Fibroblast of mammary gland (primary cell): ENCODE results near the gene MOB3A.
"Not testable (repeated sequence)": the region's sequence is repeated elsewhere in the genome, so short reads cannot be mapped to it uniquely, and the experiment has no call there.

Experiments
- DNase-seq: peaks from one replicate; pipeline ENCODE4 v3.0.0-alpha.2; 2010; ENCODE audit warnings: low read depth
- H3K4me3 ChIP-seq: 2 replicates; pipeline ENCODE4 v1.5.1; 2011; ENCODE audit warnings: low read depth, mild to moderate bottlenecking, low read length, moderate library complexity; ENCODE audit not compliant: control insufficient read depth
- TF ChIP-seq, protein P1 (sequence below): conservative IDR thresholded peaks from 2 replicates; pipeline ENCODE4 v1.5.1; 2011; ENCODE audit warnings: low read depth, low read length, inconsistent platforms; ENCODE audit not compliant: control insufficient read depth, insufficient read depth

MOB3A gene

DNA sequence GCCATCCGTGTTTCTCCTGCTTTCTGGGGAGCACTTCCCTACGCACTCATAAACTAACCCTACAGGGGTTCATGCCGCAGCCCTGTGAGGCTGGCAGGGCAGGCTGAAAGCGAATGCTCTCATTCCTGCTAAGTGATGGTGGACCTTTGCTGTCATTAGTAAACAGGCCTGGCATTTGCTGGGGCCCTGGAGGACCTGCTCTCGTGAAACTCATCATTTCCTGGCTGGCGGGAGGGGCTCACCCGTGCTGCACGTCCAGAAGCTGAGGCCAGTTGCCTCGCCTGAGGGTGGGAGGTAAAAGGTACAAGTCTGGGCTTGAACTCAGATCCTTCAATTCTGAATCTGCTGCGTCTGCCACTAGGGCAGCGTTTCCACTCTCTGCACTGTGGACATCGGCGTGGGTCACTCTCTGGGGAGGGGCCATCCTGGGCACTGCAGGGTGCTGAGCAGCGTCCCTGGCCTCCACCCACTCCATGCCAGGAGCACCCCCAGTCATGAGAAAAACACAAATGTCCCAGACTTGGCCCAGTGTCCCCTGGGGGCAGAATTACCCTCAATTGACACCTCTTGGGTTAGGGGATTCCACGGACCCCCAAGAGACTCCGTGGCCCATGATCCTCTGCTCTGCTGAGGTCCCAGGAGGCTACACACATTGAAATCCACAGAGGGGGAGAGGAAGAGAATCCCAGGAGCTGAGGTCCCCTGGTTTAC, 7.0 kb downstream of the MOB3A start:
- DNase-seq, result peak; percentile 45
- H3K4me3 ChIP-seq, result no peak overlapping the region
- TF ChIP-seq, protein P1, sequence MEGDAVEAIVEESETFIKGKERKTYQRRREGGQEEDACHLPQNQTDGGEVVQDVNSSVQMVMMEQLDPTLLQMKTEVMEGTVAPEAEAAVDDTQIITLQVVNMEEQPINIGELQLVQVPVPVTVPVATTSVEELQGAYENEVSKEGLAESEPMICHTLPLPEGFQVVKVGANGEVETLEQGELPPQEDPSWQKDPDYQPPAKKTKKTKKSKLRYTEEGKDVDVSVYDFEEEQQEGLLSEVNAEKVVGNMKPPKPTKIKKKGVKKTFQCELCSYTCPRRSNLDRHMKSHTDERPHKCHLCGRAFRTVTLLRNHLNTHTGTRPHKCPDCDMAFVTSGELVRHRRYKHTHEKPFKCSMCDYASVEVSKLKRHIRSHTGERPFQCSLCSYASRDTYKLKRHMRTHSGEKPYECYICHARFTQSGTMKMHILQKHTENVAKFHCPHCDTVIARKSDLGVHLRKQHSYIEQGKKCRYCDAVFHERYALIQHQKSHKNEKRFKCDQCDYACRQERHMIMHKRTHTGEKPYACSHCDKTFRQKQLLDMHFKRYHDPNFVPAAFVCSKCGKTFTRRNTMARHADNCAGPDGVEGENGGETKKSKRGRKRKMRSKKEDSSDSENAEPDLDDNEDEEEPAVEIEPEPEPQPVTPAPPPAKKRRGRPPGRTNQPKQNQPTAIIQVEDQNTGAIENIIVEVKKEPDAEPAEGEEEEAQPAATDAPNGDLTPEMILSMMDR, result no peak

DNA sequence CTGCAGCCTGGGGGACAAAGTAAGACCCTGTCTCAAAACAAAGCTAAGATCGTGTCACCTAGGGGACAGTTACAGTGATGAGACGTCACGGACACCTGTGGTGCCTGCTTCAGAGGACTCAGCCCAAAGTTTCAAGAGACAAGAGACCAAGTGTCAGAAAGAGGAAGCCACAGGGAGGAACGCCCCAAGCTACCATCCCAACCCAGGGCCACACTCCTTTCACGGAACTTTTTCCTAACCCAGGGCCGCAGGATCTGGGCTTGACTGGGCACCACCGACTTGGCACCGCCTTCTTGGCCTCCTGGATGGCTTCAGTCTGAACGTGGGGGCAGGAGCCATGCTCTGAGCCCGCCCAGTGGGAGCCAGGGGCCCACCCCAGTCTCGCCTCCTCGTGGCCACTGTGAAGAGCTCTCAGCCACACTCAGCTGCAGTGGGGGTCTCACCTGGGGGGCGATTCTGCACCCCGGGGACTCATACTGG, 8.5 kb downstream of the MOB3A start:
- H3K4me3 ChIP-seq, result no peak overlapping the region
- TF ChIP-seq, protein P1, result no peak
- no peak for DNase-seq

DNA sequence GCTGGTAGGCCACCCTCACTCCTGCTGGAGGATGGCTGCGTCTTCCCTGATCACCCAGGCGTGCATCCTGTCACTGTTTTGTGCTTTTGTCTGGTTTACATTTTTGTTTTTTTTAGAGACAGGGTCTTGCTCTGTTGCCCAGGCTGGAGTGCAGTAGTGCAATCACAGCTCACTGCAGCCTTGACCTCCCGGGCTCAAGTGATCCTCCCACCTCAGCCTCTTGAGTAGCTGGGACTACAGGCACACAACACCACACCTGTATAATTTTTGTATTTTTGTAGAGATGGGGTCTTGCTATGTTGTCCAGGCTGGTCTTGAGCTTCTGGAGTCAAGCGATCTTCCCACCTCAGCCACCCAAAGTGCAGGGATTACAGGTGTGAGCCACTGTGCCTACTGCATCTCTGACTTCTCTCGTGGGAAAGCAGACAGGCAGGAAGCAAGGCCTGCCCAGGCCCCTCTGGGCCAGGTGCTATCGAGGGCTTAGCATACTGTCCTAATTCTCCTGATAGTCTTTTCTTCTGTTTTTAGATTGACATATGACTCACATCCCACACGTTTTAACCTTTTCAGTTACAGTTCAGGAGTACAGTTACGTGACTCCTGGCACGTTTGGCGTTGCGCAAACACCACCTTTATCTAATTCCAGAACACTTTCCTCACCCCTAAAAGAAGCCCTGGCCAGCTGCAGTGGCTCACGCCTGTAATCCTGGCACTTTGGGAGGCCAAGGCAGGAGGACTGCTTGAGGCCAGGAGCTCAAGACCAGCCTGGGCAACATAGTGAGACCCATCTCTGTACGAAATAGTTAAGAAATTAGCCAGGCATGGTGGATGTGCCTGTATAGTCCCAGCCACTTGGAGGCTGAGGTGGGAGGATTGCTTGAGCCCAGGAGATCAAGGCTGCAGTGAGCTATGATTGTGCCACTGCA, 9.2 kb downstream of the MOB3A start:
- not testable (repeated sequence) for H3K4me3 ChIP-seq
- DNase-seq, result peak; percentile 59

DNA sequence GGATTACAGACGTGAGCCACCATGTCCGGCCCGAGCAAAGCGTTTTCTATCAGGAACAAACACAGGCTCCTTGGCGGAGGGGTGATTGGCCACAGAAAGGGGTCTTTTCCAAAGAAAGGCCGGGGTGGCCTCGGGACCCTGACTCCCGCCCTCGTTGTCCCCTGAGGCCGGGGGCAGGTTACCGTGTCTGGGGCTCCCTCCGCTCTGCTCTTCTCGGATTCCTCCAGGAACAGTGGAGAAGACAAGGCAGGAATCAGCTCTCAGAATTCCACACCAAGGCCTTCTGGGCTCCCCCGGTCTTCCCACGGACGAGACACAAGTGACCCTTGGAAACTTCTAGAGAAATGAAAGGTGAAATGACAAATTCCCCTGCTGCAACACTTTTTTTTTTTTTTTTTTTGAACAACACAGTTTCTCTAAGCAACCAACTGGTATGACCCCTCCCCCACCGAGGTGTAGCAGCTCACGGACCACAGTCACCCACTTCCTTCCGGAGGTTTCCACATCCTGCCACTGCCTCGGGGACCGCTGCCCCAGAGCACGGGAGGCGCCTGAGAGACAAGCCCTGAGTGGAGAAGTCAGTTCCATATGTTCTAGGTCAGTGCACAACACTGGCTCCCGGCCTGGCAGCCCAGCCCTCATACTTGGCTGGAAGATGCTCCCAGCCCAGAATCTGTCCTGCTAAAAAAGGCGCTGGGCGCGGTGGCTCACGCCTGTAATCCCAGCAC, 11.0 kb downstream of the MOB3A start:
- DNase-seq, result peak; percentile 50
- TF ChIP-seq, protein P1, result no peak
- no peak overlapping the region for H3K4me3 ChIP-seq

DNA sequence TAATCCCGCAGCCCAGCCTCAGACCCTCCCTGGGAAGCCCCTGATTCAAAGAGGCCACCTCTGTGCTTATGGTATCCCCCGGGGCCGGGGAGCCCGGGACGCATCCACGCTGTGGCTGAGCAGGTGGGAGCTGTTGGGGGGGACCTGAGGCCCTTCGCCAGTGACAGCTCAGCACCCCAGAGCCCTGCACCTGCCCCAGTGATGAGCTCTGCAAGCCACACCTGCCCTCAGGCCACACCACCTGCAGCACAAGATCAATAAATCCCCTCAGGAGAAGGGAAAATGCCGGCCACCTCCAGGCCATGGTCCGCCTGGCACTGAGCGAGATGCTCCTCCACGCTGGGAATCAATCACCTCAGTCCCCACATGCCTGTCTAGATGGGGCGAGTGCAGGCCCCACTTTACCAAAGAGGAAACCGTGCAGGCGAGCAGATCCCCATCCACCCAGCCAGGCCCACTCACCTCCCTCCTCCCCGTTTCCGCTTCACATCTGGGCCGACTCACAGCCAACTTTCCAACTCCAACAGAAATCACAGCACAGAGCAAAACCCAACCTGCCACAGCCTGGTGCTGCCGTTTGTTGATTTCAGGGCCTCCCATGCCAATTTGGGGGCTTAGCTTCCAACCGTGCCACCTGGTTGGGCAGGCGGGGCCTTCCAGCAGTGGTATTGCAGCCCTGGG, 12.8 kb downstream of the MOB3A start:
- TF ChIP-seq, protein P1, result no peak
- H3K4me3 ChIP-seq, result no peak overlapping the region
- DNase-seq, result no peak

DNA sequence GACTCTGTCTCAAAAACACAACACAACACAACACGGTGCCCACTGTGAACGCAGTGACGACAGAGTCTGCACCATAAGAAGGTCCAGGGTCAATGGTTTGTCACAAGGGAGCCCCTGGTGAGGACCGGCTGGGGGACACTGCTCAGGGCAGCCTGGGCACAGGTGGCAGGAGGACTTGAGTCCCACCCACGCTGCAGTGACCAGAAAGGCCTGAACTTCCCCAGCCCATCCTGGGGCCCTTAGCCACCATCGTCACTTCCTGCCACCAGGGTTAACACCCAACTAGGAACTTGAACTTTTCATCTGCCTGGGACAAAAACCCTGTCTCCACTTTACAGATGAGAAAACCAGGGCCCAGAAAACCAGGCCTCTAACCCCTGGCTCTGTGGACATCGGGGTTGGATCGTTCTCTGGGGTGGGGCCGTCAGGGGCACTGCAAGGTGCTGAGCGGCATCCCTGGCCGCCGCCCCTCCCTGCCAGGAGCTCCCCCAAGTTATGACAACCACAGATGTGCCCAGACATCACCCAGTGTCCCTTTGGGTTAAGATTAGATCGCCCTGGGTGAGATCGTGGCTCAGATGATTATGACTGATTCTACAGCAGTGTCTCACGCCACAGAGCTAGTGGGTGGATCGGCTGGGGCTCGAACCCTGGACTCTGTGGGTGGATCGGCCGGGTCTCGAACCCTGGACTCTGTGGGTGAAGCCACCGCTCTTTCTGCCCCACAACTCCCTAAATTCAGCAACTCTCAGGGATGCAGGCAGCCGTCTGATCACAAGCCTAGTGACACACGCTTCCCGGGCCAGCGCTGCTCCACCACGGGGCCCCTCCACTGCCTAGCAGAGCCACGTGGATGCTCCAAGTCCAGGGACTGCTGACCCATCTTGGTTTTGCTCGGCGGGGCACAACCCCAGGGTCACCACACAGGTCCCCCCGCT, 14.0 kb downstream of the MOB3A start:
- H3K4me3 ChIP-seq, result no peak overlapping the region
- DNase-seq, result no peak
- TF ChIP-seq, protein P1, result no peak
